K562 (cell line): Measurements from ENCODE around the gene ZNF433. TPM values are rescaled to one million over a fixed set of nuclear protein-coding genes. Genes with fewer than 3 reads are reported as not detected.

Experiments
- BRF1 ChIP-seq: IDR thresholded peaks from 3 replicates; pipeline ENCODE4 v1.6.1; 2011; ENCODE audit warnings: borderline replicate concordance, mild to moderate bottlenecking; ENCODE audit not compliant: insufficient read length; ENCODE audit errors: extremely low read depth
- CREB3 ChIP-seq: fragments of 450-650 bp; conservative IDR thresholded peaks from 2 replicates; pipeline ENCODE4 v1.6.1; 2016; ENCODE audit warnings: missing genetic modification characterization, low read depth, mild to moderate bottlenecking, missing compliant biosample characterization, moderate library complexity
- MGA ChIP-seq: fragments of 450-650 bp; IDR thresholded peaks from 2 replicates; pipeline ENCODE4 v1.6.1; 2016; ENCODE audit warnings: mild to moderate bottlenecking, moderate library complexity
- NCOA2 ChIP-seq, 2 experiments: fragments of 450-650 bp; IDR thresholded peaks; 2 replicates each; pipeline ENCODE4 v1.6.1; 2018; ENCODE audit warnings: mild to moderate bottlenecking in 2 of 2, moderate library complexity in 1 of 2; ENCODE audit not compliant: partially characterized antibody in 2 of 2
- PHF8 ChIP-seq: fragments of 200-600 bp; sonication (generic); IDR thresholded peaks from 2 replicates; pipeline ENCODE4 v1.6.1; 2012; ENCODE audit warnings: mixed run types, mild to moderate bottlenecking, inconsistent platforms, low read length, moderate library complexity, borderline replicate concordance
- SUPT5H ChIP-seq: fragments of 450-650 bp; IDR thresholded peaks from 2 replicates; pipeline ENCODE4 v1.6.1; 2016
- polyA plus RNA-seq, 8 experiments: library from polyadenylated mRNA; depleted of rRNA in 4 of 8; stranded (reverse) in 5 of 8; unstranded in 3 of 8; fragments of >200 nt; fragmentation: Nextera tagmentation in 2 of 8; fragmentation: Illumina TruSeq in 1 of 8; extraction: Ambion mirVana in 2 of 8; extraction: Trizol in 1 of 8; gene quantifications; 2 replicates each; pipeline versions ENCODE4 v1.2.1 to v1.2.3, GENCODE V29; 2011 to 2014; ENCODE audit warnings: inconsistent platforms in 1 of 8, missing spikeins in 1 of 8
- total RNA-seq, 7 experiments: library from RNA; depleted of rRNA in 6 of 7; stranded (reverse); fragments of >200 nt in 6 of 7; fragmentation: Illumina TruSeq in 2 of 7; extraction: Trizol in 2 of 7; gene quantifications; 2 replicates each; pipeline versions ENCODE4 v1.2.1 to v1.2.3, GENCODE V29; 2011 to 2021; ENCODE audit warnings: low replicate concordance in 1 of 7

ZNF433 gene
- total and polyA plus RNA-seq, 9 of the 15 experiments (the other 6 are each of a cell fraction or from before 2014, with no cell fraction given) = 2.0 to 4.1 (median 2.9) TPM

- TF ChIP-seq MGA (no peak), CREB3 (tag) (no peak), BRF1 (no peak), PHF8 (peak; percentile 46; the same call in 1 of the 2 replicates), SUPT5H (peak; percentile 62), NCOA2 (IDR thresholded peaks at IDR 0.05; ENCODE audit: partially characterized antibody in 2 of 2) (no peak)
Observed at GRCh38 chr19:11987405-11988281, 47.8 kb downstream of the ZNF433 start (continued).
